SK-N-SH (cell line): ENCODE results near the gene ABCB6. TPM values are rescaled to one million over a fixed set of nuclear protein-coding genes. Genes with fewer than 3 reads are reported as not detected.

ENCODE experiments used
- CTCF ChIA-PET: fragments of 300-600, 350-600 bp; formaldehyde crosslinking; extraction: SDS; loops from one replicate; lab custom pipeline; 2021; lab: Yijun Ruan, JAX
- POLR2A ChIA-PET: fragments of 350-600 bp; sonication (Branson Sonifier 250); formaldehyde crosslinking; extraction: SDS; loops from one replicate; lab custom pipeline; 2020; ENCODE audit warnings: antibody characterized with exemption, inconsistent platforms; lab: Yijun Ruan, JAX
- DNase-seq: peaks from one replicate; pipeline ENCODE4 v3.0.0; 2012
- H2AFZ ChIP-seq: fragments of 200-600 bp; sonication (generic); 2 replicates; pipeline ENCODE4 v1.8.1; 2016; ENCODE audit warnings: antibody characterized with exemption, mild to moderate bottlenecking, low read depth
- H3F3A ChIP-seq: fragments of 200-600 bp; sonication (generic); replicated peaks from 2 replicates; pipeline ENCODE3; 2016; ENCODE audit warnings: antibody characterized with exemption, mild to moderate bottlenecking; ENCODE audit not compliant: insufficient read depth
- H3K27ac ChIP-seq, 2 experiments: fragments of 200-500 bp in 1 of 2; fragments of 200-600 bp in 1 of 2; sonication (Bioruptor generic) in 1 of 2; sonication (generic), shearing (Covaris generic) in 1 of 2; 2 replicates each; pipeline versions ENCODE4 v1.5.1 to v1.6.1; 2014 to 2016; ENCODE audit warnings: low read depth in 2 of 2, inconsistent platforms in 1 of 2, low read length in 1 of 2, mild to moderate bottlenecking in 1 of 2, mixed read lengths in 1 of 2
- H3K27me3 ChIP-seq: fragments of 200-600 bp; sonication (generic), shearing (Covaris generic); 2 replicates; pipeline ENCODE4 v1.6.1; 2016; ENCODE audit warnings: mixed run types; ENCODE audit not compliant: insufficient read depth
- H3K36me3 ChIP-seq, 2 experiments: fragments of 200-500 bp in 1 of 2; fragments of 200-600 bp in 1 of 2; sonication (Bioruptor generic) in 1 of 2; sonication (generic) in 1 of 2; replicated peaks in 1 of 2; 2 replicates each; pipeline versions ENCODE3 to v1.5.1; 2014 to 2016; ENCODE audit warnings: low read length in 1 of 2, mild to moderate bottlenecking in 1 of 2; ENCODE audit not compliant: insufficient read depth in 2 of 2, control insufficient read depth in 1 of 2
- H3K4me1 ChIP-seq, 2 experiments: fragments of 200-500 bp in 1 of 2; fragments of 200-600 bp in 1 of 2; sonication (Bioruptor generic) in 1 of 2; sonication (generic), shearing (Covaris generic) in 1 of 2; 2 replicates each; pipeline versions ENCODE4 v1.5.1 to v1.6.1; 2014 to 2016; ENCODE audit warnings: low read depth in 1 of 2, low read length in 1 of 2, mixed run types in 1 of 2; ENCODE audit not compliant: insufficient read depth in 2 of 2, control insufficient read depth in 1 of 2
- H3K4me2 ChIP-seq: fragments of 200-600 bp; sonication (generic), shearing (Covaris generic); 2 replicates; pipeline ENCODE4 v1.6.1; 2017; ENCODE audit warnings: mixed run types
- H3K4me3 ChIP-seq, 2 experiments: fragments of 200-500 bp in 1 of 2; fragments of 200-600 bp in 1 of 2; sonication (Bioruptor generic) in 1 of 2; sonication (generic), shearing (Covaris generic) in 1 of 2; 2 replicates each; pipeline versions ENCODE4 v1.5.1 to v1.8.1; 2014 to 2016; ENCODE audit warnings: low read depth in 2 of 2, inconsistent platforms in 1 of 2, low read length in 1 of 2, mild to moderate bottlenecking in 1 of 2, mixed read lengths in 1 of 2, moderate library complexity in 1 of 2
- H3K79me2 ChIP-seq: fragments of 200-600 bp; sonication (generic); 2 replicates; pipeline ENCODE4 v1.8.1; 2017; ENCODE audit warnings: mild to moderate bottlenecking; ENCODE audit not compliant: insufficient read depth
- H3K9ac ChIP-seq: fragments of 200-600 bp; sonication (generic); 2 replicates; pipeline ENCODE4 v1.6.1; 2017; ENCODE audit warnings: mixed run types
- H3K9me2 ChIP-seq: fragments of 200-600 bp; sonication (generic); 2 replicates; pipeline ENCODE4 v1.6.1; 2017; ENCODE audit warnings: mixed run types
- H3K9me3 ChIP-seq: fragments of 200-600 bp; sonication (generic); 2 replicates; pipeline ENCODE4 v1.6.1; 2017; ENCODE audit warnings: mixed run types, mild to moderate bottlenecking, moderate library complexity
- H4K20me1 ChIP-seq: fragments of 200-600 bp; sonication (generic); 2 replicates; pipeline ENCODE4 v1.6.1; 2017; ENCODE audit warnings: mild to moderate bottlenecking, mixed run types; ENCODE audit not compliant: insufficient read depth
- EP300 ChIP-seq, 2 experiments: IDR thresholded peaks; 2 replicates each; pipeline versions ENCODE4 v1.4.0 to v1.6.1; 2012; ENCODE audit warnings: borderline replicate concordance in 1 of 2, low read depth in 1 of 2, low read length in 1 of 2
- IRF3 ChIP-seq: fragments of 150-350 bp; IDR thresholded peaks from 2 replicates; pipeline ENCODE4 v1.6.1; 2016; ENCODE audit warnings: mild to moderate bottlenecking, low read depth, low read length
- NFIC ChIP-seq: IDR thresholded peaks from 2 replicates; pipeline ENCODE4 v1.4.0; 2012; ENCODE audit warnings: borderline replicate concordance
- RCOR1 ChIP-seq: fragments of 150-350 bp; IDR thresholded peaks from 2 replicates; pipeline ENCODE4 v1.6.1; 2017; ENCODE audit warnings: antibody characterized with exemption, low read length
- REST ChIP-seq: IDR thresholded peaks from 2 replicates; pipeline ENCODE4 v1.6.1; 2012; ENCODE audit warnings: mild to moderate bottlenecking, low read depth, low read length, moderate library complexity
- RXRA ChIP-seq: IDR thresholded peaks from 2 replicates; pipeline ENCODE4 v1.4.0; 2012; ENCODE audit warnings: low read depth, mild to moderate bottlenecking, borderline replicate concordance
- SIN3A ChIP-seq: IDR thresholded peaks from 2 replicates; pipeline ENCODE4 v1.6.1; 2012; ENCODE audit warnings: low read depth, mild to moderate bottlenecking, low read length, moderate library complexity, borderline replicate concordance
- TAF1 ChIP-seq: IDR thresholded peaks from 2 replicates; pipeline ENCODE4 v1.6.1; 2012; ENCODE audit warnings: low read depth, mild to moderate bottlenecking, low read length, moderate library complexity, borderline replicate concordance
- TCF12 ChIP-seq: IDR thresholded peaks from 2 replicates; pipeline ENCODE4 v1.4.0; 2012
- USF2 ChIP-seq: fragments of 150-350 bp; IDR thresholded peaks from 2 replicates; pipeline ENCODE4 v1.6.1; 2017; ENCODE audit warnings: antibody characterized with exemption, low read length, low read depth, borderline replicate concordance
- ZBTB33 ChIP-seq: IDR thresholded peaks from 2 replicates; pipeline ENCODE4 v1.4.0; 2012; ENCODE audit warnings: low read depth, borderline replicate concordance
- WGBS: methylation state at CpG from one replicate; pipeline ENCODE4 v1.1.6; 2017; ENCODE audit warnings: low lambda C conversion rate; 5-methylcytosine and 5-hydroxymethylcytosine counted together
- polyA plus RNA-seq, 3 experiments: library from polyadenylated mRNA; depleted of rRNA; stranded (reverse); fragments of >200 nt; gene quantifications; 2 replicates each; pipeline ENCODE4 v1.2.3, GENCODE V29; 2012

The ABCB6 gene
- polyA plus RNA-seq, 1 of the 3 experiments (the other 2 are of a cell fraction): 27.4 TPM

GRCh38 chr2:219171231-219171651, 47.5 kb downstream of the ABCB6 start (continued):
- TF ChIP-seq IRF3 (no peak), SIN3A (no peak)
- TF ChIP-seq, all 33 proteins: peak for 4

GRCh38 chr2:219169930-219170654, 48.7 kb downstream of the ABCB6 start, which contains the start of gene SLC23A3:
Gene SLC23A3, minus strand, starts transcription at chr2:219170029. Its CDS starts 45 bp downstream, at chr2:219169984.
- peaks cover 7% of the 10 kb centered on the region for H3F3A ChIP-seq
- POLR2A ChIA-PET: no interaction called here
- H3K4me1 ChIP-seq: no peaks in the 10 kb centered on the region; a peak in 1 of 4 replicates
- no peaks in the 10 kb centered on the region for H3K9me2 ChIP-seq
- H3K36me3 ChIP-seq: peaks cover 11 to 32% of the 10 kb centered on the region in 2 experiments
- CTCF ChIA-PET: interaction anchor here (0.7 to 8.7 kb wide), 30 partner anchors 10 to 219 kb away, joined by 3 to 104 read pairs (median 6); partner anchors contain the start of genes ABCB6, DNPEP, GLB1L and NHEJ1
- no peak within 1 kb of the TSS for H3K27ac ChIP-seq
- H3K9me3 ChIP-seq: no peaks in the 10 kb centered on the region
- no peak for DNase-seq
- no peaks in the 10 kb centered on the region for H3K27me3 ChIP-seq
- H3K4me3 ChIP-seq: no peak within 1 kb of the TSS
- 98% methylated on average over 10 of the region's 10 CpGs for WGBS
- H2AFZ ChIP-seq: no peak within 1 kb of the TSS
- no peak within 1 kb of the TSS for H3K4me2 ChIP-seq
- no peaks in the 10 kb centered on the region for H3K79me2 ChIP-seq
- TF ChIP-seq EP300 (IDR thresholded peaks at IDR 0.05; ENCODE audit: borderline replicate concordance in 1 of 2, low read depth in 1 of 2, low read length in 1 of 2): no peak
- no peak for TF ChIP-seq ZBTB33
- TF ChIP-seq TCF12: no peak
- TF ChIP-seq USF2: no peak
- TF ChIP-seq RCOR1: no peak
- no peak for TF ChIP-seq NFIC
- no peak for TF ChIP-seq RXRA
- no peak for TF ChIP-seq REST
- no peak for TF ChIP-seq TAF1
- H4K20me1 ChIP-seq: no peaks in the 10 kb centered on the region
- no peak within 1 kb of the TSS for H3K9ac ChIP-seq
